ENCODE results near the gene ZNF280D.

GRCh38 chr15:56737791-56738190, 4.5 kb upstream of the ZNF280D start:
- TF ChIP-seq EZH2 (IDR thresholded peaks at IDR 0.05; ENCODE audit: borderline replicate concordance, low read length) (no peak), CTCF (conservative IDR thresholded peaks at IDR 0.05 in 1 of 2, IDR thresholded peaks at IDR 0.05 in 1 of 2; ENCODE audit: extremely low read depth in 1 of 2, insufficient read depth in 1 of 2, low read depth in 1 of 2, low read length in 2 of 2) (no peak)

All from mammary epithelial cell (primary cell).